ENCODE data around the gene OR52I2. TPM values are rescaled to one million over a fixed set of nuclear protein-coding genes. Genes with fewer than 3 reads are reported as not detected.

OR52I2 gene
- total and polyA plus RNA-seq, 9 donors, result not detected

GRCh38 chr11:4544891-4545290, 36.7 kb upstream of the OR52I2 start, which contains the start of gene OR52M1:
Gene OR52M1, plus strand, starts transcription at chr11:4545191. Its CDS starts 0 bp downstream, at chr11:4545191.
- WGBS, 3 donors, result 81 to 88% (median 83%) methylated on average over 5 of the region's 5 CpGs
- no peak for DNase-seq
- H3K9me3 ChIP-seq, result no peaks in the 10 kb centered on the region

GRCh38 chr11:4546878-4547277, 34.7 kb upstream of the OR52I2 start:
- intact Hi-C loops (cut with DNase I), result no loop called here
- Histone ChIP-seq H3K9me3 (no peaks in the 10 kb centered on the region), H3K36me3 (no peaks in the 10 kb centered on the region), H3K4me3 (no peak overlapping the region), H3K27ac (no peak overlapping the region), H3K4me1 (ENCODE audit: insufficient read depth) (no peaks in the 10 kb centered on the region), H3K27me3 (no peaks in the 10 kb centered on the region)
- 59 to 92% (median 64%) methylated on average over 1 of the region's 1 CpG for WGBS, 3 donors
- no peak for DNase-seq
- TF ChIP-seq POLR2A (IDR thresholded peaks at IDR 0.05), result no peak

More at GRCh38 chr11:4544891-4545290, 36.7 kb upstream of the OR52I2 start, which contains the start of gene OR52M1:
- no peak for TF ChIP-seq POLR2A (IDR thresholded peaks at IDR 0.05)
- no peak for TF ChIP-seq CTCF (IDR thresholded peaks at IDR 0.05)
- TF ChIP-seq EP300 (IDR thresholded peaks at IDR 0.05), result no peak
- no peaks in the 10 kb centered on the region for H3K4me1 ChIP-seq (ENCODE audit: insufficient read depth)
- no peaks in the 10 kb centered on the region for H3K36me3 ChIP-seq
- H3K4me3 ChIP-seq, result no peak within 1 kb of the TSS
- no peaks in the 10 kb centered on the region for H3K27me3 ChIP-seq
- H3K27ac ChIP-seq, result no peak within 1 kb of the TSS
- intact Hi-C loops (cut with DNase I), result loop anchor here in 1 of 4 donors (5.0 kb wide), 1 partner anchor 358 kb away; no protein-coding TSS in a partner anchor

- no peak for DNase-seq
- no peak overlapping the region for H3K4me3 ChIP-seq
- H3K4me1 ChIP-seq (ENCODE audit: insufficient read depth), result no peaks in the 10 kb centered on the region
- no peaks in the 10 kb centered on the region for H3K36me3 ChIP-seq
- no peaks in the 10 kb centered on the region for H3K27me3 ChIP-seq
- TF ChIP-seq CTCF (IDR thresholded peaks at IDR 0.05) (no peak), EP300 (IDR thresholded peaks at IDR 0.05) (no peak)
- 56 to 68% (median 62%) methylated on average over 4 of the region's 4 CpGs for WGBS, 3 donors
- H3K27ac ChIP-seq, result no peak overlapping the region
- intact Hi-C loops (cut with DNase I), result no loop called here
- H3K9me3 ChIP-seq, result no peaks in the 10 kb centered on the region
Observed at GRCh38 chr11:4547416-4547815, 34.1 kb upstream of the OR52I2 start.

GRCh38 chr11:4551346-4551979, 30.1 kb upstream of the OR52I2 start:
- 81 to 86% (median 82%) methylated on average over 8 of the region's 8 CpGs for WGBS, 3 donors
- H3K4me1 ChIP-seq (ENCODE audit: insufficient read depth), result no peaks in the 10 kb centered on the region
- H3K27me3 ChIP-seq, result no peaks in the 10 kb centered on the region
- no peaks in the 10 kb centered on the region for H3K36me3 ChIP-seq
- DNase-seq, result no peak
- no peak overlapping the region for H3K4me3 ChIP-seq
- TF ChIP-seq CTCF (IDR thresholded peaks at IDR 0.05), result no peak
- TF ChIP-seq POLR2A (IDR thresholded peaks at IDR 0.05), result no peak
- TF ChIP-seq EP300 (IDR thresholded peaks at IDR 0.05), result no peak
- no peak overlapping the region for H3K27ac ChIP-seq
- H3K9me3 ChIP-seq, result no peaks in the 10 kb centered on the region
- intact Hi-C loops (cut with DNase I), result no loop called here

Measured in ovary (tissue), 9 donors.